Stimulated activated CD4-positive, alpha-beta T cell treated with anti-CD3 and anti-CD28 coated beads, Interleukin-2, amount 100 ng/mL, for 4 hours (primary cell): Measurements from ENCODE around the gene CSPG4.

Experiments used
- DNase-seq: peaks from one replicate; pipeline ENCODE4 v3.0.0-alpha.2; 2020; ENCODE audit warnings: low read depth

Gene CSPG4

GRCh38 chr15:75669191-75669878 lies 43.3 kb downstream of the CSPG4 start:
- DNase-seq, result no peak

DNA sequence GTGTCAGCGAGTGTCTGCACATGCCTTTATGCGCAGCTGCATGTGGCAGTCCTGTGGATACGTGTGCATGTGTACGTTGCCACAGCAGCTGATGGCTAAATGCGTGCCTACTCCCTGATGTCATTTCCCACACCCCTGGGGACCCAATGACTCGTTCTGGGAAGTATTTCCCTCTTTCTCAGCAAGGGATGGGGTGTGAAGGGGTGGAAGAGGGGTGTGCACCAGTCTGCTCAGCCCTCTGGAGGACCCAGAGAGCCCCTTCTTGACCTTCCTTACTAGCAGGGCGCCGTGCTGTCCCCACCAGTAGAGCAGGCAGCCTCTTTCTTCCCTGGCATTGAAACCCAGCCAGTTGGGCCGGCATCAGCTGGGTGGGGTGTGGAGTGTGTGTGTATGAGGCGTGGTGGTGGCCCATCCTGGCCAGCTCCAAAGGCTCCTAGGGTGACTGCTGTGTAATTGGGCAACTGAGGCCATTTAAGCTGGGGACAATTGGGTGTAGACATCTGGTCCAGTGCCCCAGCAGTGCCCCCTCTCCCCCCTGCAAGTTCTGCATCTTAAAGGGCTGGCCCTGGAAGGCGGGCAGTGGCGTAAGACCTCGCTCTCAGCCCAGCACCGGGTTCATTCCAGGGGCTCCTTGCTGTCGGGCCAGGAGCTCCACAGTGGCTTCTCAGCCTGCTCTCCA lies 45.7 kb downstream of the CSPG4 start:
- no peak for DNase-seq

DNA sequence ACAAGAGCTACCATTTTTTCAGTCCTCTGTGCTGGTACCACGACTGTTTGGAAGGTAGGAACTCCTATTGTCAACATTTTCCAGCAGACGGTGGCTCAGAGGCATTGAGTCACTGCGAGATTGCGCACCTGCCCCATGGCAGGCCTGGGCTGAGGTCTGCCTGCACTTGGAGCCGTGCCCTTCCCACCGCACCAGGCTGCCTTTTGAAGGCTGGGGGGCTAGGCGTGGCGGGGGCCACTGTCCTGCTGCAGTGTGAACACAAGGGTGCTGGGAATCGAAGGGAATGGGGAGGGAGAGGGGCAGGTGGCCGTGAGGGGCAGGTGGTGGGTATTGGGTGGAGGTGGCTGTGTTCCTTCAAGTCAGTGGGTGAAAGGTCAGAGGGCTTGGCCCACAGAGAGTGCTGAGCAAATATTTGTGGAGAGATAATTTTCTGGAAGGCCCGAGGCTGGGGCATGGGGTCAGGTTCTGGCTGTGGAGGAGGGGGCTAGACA lies 48.7 kb downstream of the CSPG4 start:
- no peak for DNase-seq

- DNase-seq, result no peak
Observed at GRCh38 chr15:75662823-75663519, 49.7 kb downstream of the CSPG4 start.

DNA sequence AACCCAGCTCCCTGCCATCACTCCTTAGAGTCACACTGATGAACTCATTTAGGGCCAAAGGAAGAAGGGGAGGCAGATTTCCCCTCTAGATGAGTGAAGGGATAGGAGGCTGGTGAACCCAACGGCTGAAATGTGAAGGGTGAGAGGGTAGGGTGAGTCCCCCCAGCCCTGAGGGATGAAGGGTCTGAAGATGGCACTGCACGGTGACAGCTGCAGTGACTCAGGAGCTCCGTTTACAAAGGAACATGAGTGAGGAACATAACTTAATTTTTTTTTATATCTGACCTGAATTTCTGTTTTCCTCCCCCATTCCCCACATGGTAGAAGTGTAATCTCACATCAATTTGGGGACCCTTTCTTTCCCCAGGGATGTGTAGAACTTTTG lies 50.9 kb downstream of the CSPG4 start:
- no peak for DNase-seq

GRCh38 chr15:75661100-75661755 lies 51.4 kb downstream of the CSPG4 start:
- DNase-seq, result no peak

GRCh38 chr15:75659928-75660645 lies 52.6 kb downstream of the CSPG4 start:
- no peak for DNase-seq

- DNase-seq, result no peak
Observed at GRCh38 chr15:75659141-75659771, 53.4 kb downstream of the CSPG4 start.

GRCh38 chr15:75656813-75657212 lies 55.8 kb downstream of the CSPG4 start:
- DNase-seq, result no peak

DNA sequence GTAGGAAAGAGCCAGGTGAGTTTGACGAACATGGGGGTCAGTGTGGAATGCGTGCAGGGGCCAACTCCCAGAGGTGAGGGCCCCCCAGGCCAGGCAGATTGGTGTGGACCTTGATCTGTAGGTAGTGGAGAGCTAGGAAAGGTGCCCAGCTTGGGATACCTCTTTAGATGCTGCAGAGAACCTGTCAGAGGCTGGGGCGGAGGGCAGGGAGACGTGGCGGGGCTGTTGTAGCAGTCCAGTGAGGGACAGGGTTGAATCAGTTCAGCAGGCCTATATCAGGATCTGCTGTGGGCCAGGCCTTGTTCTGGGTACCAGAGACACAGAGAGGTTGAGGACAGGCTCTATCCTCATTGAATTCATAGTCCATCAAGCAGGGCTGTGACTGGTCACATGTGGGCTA lies 56.3 kb downstream of the CSPG4 start:
- no peak for DNase-seq

GRCh38 chr15:75655931-75656330 lies 56.7 kb downstream of the CSPG4 start:
- DNase-seq, result no peak

- no peak for DNase-seq
Observed at GRCh38 chr15:75654201-75654907, 58.3 kb downstream of the CSPG4 start.

GRCh38 chr15:75653347-75653913 lies 59.2 kb downstream of the CSPG4 start:
- no peak for DNase-seq

GRCh38 chr15:75651810-75652543 lies 60.7 kb downstream of the CSPG4 start:
- no peak for DNase-seq

DNA sequence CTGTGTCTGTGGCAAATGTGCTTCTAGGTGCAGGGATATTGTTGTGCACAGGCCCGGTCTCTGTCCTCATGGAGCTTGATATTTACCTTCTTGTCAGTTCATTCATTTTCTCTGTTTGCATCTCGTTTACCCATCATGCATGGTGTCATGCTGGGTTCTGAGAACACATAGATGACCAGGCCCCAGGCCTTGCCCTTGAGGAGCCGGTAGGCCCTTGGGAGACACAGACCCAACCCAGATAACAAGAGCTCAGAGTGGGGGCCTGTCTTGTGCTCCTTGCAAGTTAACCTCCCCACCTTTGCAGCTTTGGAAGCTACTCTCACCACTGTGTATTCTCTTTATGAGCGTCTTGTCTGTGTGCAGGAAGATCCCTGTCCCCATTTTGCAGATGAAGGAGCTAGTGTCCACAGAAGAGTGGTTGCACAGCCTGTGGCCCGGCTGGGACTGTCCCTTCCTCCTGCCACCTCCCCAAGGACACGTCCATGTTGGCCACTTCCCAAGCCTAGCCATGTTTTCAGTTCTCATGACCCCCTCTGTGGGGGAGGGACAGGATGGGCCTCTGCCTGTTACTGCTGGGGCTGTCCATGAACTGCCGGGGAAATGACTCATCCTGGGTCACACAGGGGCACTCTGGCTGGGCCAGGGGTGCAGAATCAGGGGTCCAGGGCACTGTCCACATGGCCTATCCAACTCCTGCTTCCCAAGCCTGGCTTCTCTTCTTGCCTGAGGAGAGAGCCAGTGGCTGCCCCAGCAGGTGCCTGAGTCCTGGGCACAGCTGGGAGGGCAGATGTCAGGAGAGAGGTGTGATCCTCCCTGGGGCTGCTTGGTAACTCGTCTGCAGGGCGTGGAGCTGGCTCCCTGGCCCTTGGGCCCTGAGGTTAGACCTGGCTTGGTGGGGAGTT lies 61.5 kb downstream of the CSPG4 start:
- no peak for DNase-seq

- DNase-seq, result no peak
Observed at GRCh38 chr15:75649848-75650247, 62.8 kb downstream of the CSPG4 start.

DNA sequence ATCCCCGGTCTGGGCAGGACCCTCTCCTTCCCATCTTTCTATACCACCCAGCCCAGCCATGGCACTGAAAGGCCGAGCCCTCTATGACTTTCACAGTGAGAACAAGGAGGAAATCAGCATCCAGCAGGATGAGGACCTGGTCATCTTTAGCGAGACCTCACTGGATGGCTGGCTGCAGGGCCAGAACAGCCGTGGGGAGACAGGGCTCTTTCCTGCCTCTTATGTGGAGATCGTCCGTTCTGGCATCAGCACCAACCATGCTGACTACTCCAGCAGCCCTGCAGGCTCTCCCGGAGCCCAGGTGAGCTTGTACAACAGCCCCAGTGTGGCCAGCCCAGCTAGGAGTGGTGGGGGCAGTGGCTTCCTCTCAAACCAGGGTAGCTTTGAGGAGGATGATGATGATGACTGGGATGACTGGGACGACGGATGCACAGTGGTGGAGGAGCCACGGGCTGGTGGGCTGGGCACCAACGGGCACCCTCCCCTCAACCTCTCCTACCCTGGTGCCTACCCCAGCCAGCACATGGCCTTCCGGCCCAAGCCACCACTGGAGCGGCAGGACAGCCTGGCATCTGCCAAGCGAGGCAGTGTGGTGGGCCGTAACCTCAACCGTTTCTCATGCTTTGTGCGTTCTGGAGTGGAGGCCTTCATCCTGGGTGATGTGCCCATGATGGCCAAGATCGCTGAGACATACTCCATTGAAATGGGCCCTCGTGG lies 63.4 kb downstream of the CSPG4 start:
- DNase-seq, result no peak
